B cell (primary cell): ENCODE results near the gene ZNF831.

Experiments used
- CTCF ChIP-seq: fragments of 200-600 bp; IDR thresholded peaks from one replicate; pipeline ENCODE4 v1.8.0; 2022; ENCODE audit warnings: antibody characterized with exemption, mild to moderate bottlenecking
- EZH2 ChIP-seq: IDR thresholded peaks from 2 replicates; pipeline ENCODE4 v1.6.1; 2012; ENCODE audit warnings: borderline replicate concordance, low read depth, mild to moderate bottlenecking, moderate library complexity, low read length; ENCODE audit not compliant: insufficient read depth, poor library complexity, severe bottlenecking

GRCh38 chr20:59127839-59128238, 35.8 kb upstream of the ZNF831 start:
- TF ChIP-seq CTCF (no peak), EZH2 (no peak)
